ENCODE results near the gene PNMA8C. TPM values are rescaled to one million over a fixed set of nuclear protein-coding genes. Genes with fewer than 3 reads are reported as not detected.

The PNMA8C gene
- total RNA-seq, 2 donors from 2014 or later: 0.08 TPM; not detected in 1

- DNase-seq: peak; percentile 57
- Histone ChIP-seq H3K36me3 (no peaks in the 10 kb centered on the region), H3K4me3 (no peak overlapping the region), H3K27me3 (peaks cover 25% of the 10 kb centered on the region), H3K9me3 (no peaks in the 10 kb centered on the region), H3K9ac (ENCODE audit: low read depth in 2 of 2, low read length in 2 of 2) (peak overlapping the region in 1 of 2 donors; percentile 12), H3K4me1 (peaks cover 5% of the 10 kb centered on the region), H3K27ac (no peak overlapping the region)
- TF ChIP-seq CTCF (IDR thresholded peaks at IDR 0.05): no peak
- intact Hi-C loops (cut with DNase I): no loop called here
These were observed 20.1 kb downstream of the PNMA8C start for GRCh38 chr19:46408664-46409039.

- no peak for TF ChIP-seq CTCF (IDR thresholded peaks at IDR 0.05)
- no peak for DNase-seq
- Histone ChIP-seq H3K9ac (ENCODE audit: low read depth in 2 of 2, low read length in 2 of 2) (peak overlapping the region in 1 of 2 donors; percentile 12), H3K27me3 (peaks cover 19% of the 10 kb centered on the region), H3K4me3 (no peak overlapping the region), H3K36me3 (no peaks in the 10 kb centered on the region), H3K9me3 (no peaks in the 10 kb centered on the region), H3K4me1 (peaks cover 5% of the 10 kb centered on the region), H3K27ac (no peak overlapping the region)
- intact Hi-C loops (cut with DNase I): no loop called here
These were observed 20.7 kb downstream of the PNMA8C start for GRCh38 chr19:46407856-46408663.

- no peaks in the 10 kb centered on the region for H3K36me3 ChIP-seq
- H3K27me3 ChIP-seq: peaks cover 8% of the 10 kb centered on the region
- no peak overlapping the region for H3K4me3 ChIP-seq
- no peaks in the 10 kb centered on the region for H3K9me3 ChIP-seq
- H3K9ac ChIP-seq (ENCODE audit: low read depth in 2 of 2, low read length in 2 of 2): no peak overlapping the region
- DNase-seq: no peak
- intact Hi-C loops (cut with DNase I): no loop called here
- no peak overlapping the region for H3K27ac ChIP-seq
- no peak for TF ChIP-seq CTCF (IDR thresholded peaks at IDR 0.05)
- H3K4me1 ChIP-seq: peaks cover 5% of the 10 kb centered on the region
These were observed 21.8 kb downstream of the PNMA8C start for GRCh38 chr19:46406976-46407375.

GRCh38 chr19:46404753-46405468 lies 23.8 kb downstream of the PNMA8C start:
- no peak for DNase-seq
- Histone ChIP-seq H3K9ac (ENCODE audit: low read depth in 2 of 2, low read length in 2 of 2) (peak overlapping the region; percentile 85 to 88), H3K27me3 (peaks cover 4% of the 10 kb centered on the region), H3K27ac (no peak overlapping the region), H3K4me3 (peak overlapping the region; percentile 47), H3K4me1 (peaks cover 5% of the 10 kb centered on the region), H3K9me3 (no peaks in the 10 kb centered on the region), H3K36me3 (no peaks in the 10 kb centered on the region)
- intact Hi-C loops (cut with DNase I): no loop called here
- no peak for TF ChIP-seq CTCF (IDR thresholded peaks at IDR 0.05)

GRCh38 chr19:46404055-46404752 lies 24.5 kb downstream of the PNMA8C start:
- Histone ChIP-seq H3K9ac (ENCODE audit: low read depth in 2 of 2, low read length in 2 of 2) (peak overlapping the region; percentile 85 to 88), H3K4me1 (peaks cover 5% of the 10 kb centered on the region), H3K9me3 (no peaks in the 10 kb centered on the region), H3K4me3 (peak overlapping the region; percentile 47), H3K27ac (no peak overlapping the region), H3K36me3 (no peaks in the 10 kb centered on the region), H3K27me3 (peaks cover 4% of the 10 kb centered on the region)
- TF ChIP-seq CTCF (IDR thresholded peaks at IDR 0.05): no peak
- intact Hi-C loops (cut with DNase I): no loop called here
- DNase-seq: peak; percentile 82
